BLaER1 (cell line): ENCODE measurements around the gene ANAPC5.

Experiments
- H3K27ac ChIP-seq: shearing (Covaris generic); formaldehyde crosslinking; 2 replicates; pipeline ENCODE4 v1.8.1; 2022
- H3K27me3 ChIP-seq: shearing (Covaris generic); formaldehyde crosslinking; 2 replicates; pipeline ENCODE4 v1.8.1; 2022
- H3K36me3 ChIP-seq: shearing (Covaris generic); formaldehyde crosslinking; 2 replicates; pipeline ENCODE4 v1.8.1; 2022
- H3K4me1 ChIP-seq: shearing (Covaris generic); formaldehyde crosslinking; 2 replicates; pipeline ENCODE4 v1.8.1; 2022
- H3K4me2 ChIP-seq: shearing (Covaris generic); formaldehyde crosslinking; 2 replicates; pipeline ENCODE4 v1.8.1; 2022
- H3K4me3 ChIP-seq: shearing (Covaris generic); formaldehyde crosslinking; 2 replicates; pipeline ENCODE4 v1.8.1; 2022
- H3K9ac ChIP-seq: shearing (Covaris generic); formaldehyde crosslinking; 2 replicates; pipeline ENCODE4 v1.8.1; 2022
- H3K9me3 ChIP-seq: shearing (Covaris generic); formaldehyde crosslinking; 2 replicates; pipeline ENCODE4 v1.8.1; 2022
- H4K20me1 ChIP-seq: shearing (Covaris generic); formaldehyde crosslinking; 2 replicates; pipeline ENCODE4 v1.8.1; 2022
- Cebpa-rat ChIP-seq: shearing (Covaris generic); IDR thresholded peaks from 2 replicates; pipeline ENCODE4 v1.8.1; 2022

ANAPC5 gene

GRCh38 chr12:121366063-121366459, 13.8 kb upstream of the ANAPC5 start:
- Histone ChIP-seq H4K20me1 (no peaks in the 10 kb centered on the region), H3K4me1 (no peaks in the 10 kb centered on the region), H3K4me2 (no peak overlapping the region), H3K9me3 (no peaks in the 10 kb centered on the region), H3K4me3 (no peak overlapping the region), H3K27me3 (no peaks in the 10 kb centered on the region), H3K9ac (no peak overlapping the region), H3K27ac (no peak overlapping the region), H3K36me3 (no peaks in the 10 kb centered on the region)
- no peak for TF ChIP-seq Cebpa-rat

GRCh38 chr12:121365416-121366062, 13.3 kb upstream of the ANAPC5 start:
- H3K4me3 ChIP-seq, result no peak overlapping the region
- H3K4me2 ChIP-seq, result no peak overlapping the region
- no peak overlapping the region for H3K9ac ChIP-seq

GRCh38 chr12:121364683-121365121, 12.5 kb upstream of the ANAPC5 start:
- no peaks in the 10 kb centered on the region for H3K9me3 ChIP-seq
- no peaks in the 10 kb centered on the region for H3K4me1 ChIP-seq
- H4K20me1 ChIP-seq, result no peaks in the 10 kb centered on the region
- no peak overlapping the region for H3K27ac ChIP-seq
- H3K27me3 ChIP-seq, result no peaks in the 10 kb centered on the region
- H3K4me3 ChIP-seq, result no peak overlapping the region
- H3K36me3 ChIP-seq, result no peaks in the 10 kb centered on the region
- TF ChIP-seq Cebpa-rat, result no peak
- no peak overlapping the region for H3K9ac ChIP-seq
- no peak overlapping the region for H3K4me2 ChIP-seq

More at GRCh38 chr12:121365416-121366062, 13.3 kb upstream of the ANAPC5 start:
- Histone ChIP-seq H3K27ac (no peak overlapping the region), H3K36me3 (no peaks in the 10 kb centered on the region), H4K20me1 (no peaks in the 10 kb centered on the region), H3K4me1 (no peaks in the 10 kb centered on the region), H3K9me3 (no peaks in the 10 kb centered on the region), H3K27me3 (no peaks in the 10 kb centered on the region)
- no peak for TF ChIP-seq Cebpa-rat

- no peak overlapping the region for H3K4me2 ChIP-seq
- H4K20me1 ChIP-seq, result no peaks in the 10 kb centered on the region
- H3K9ac ChIP-seq, result no peak overlapping the region
- no peak overlapping the region for H3K4me3 ChIP-seq
- peaks cover 3% of the 10 kb centered on the region for H3K4me1 ChIP-seq
- H3K9me3 ChIP-seq, result no peaks in the 10 kb centered on the region
- no peak for TF ChIP-seq Cebpa-rat
- H3K27me3 ChIP-seq, result no peaks in the 10 kb centered on the region
- no peak overlapping the region for H3K27ac ChIP-seq
- no peaks in the 10 kb centered on the region for H3K36me3 ChIP-seq
Measured at GRCh38 chr12:121358073-121358472, 5.9 kb upstream of the ANAPC5 start.

GRCh38 chr12:121357331-121357730, 5.1 kb upstream of the ANAPC5 start:
- TF ChIP-seq Cebpa-rat, result no peak

GRCh38 chr12:121356657-121357056, 4.4 kb upstream of the ANAPC5 start:
- H3K4me2 ChIP-seq, result no peak overlapping the region
- H3K9me3 ChIP-seq, result no peaks in the 10 kb centered on the region
- H3K27ac ChIP-seq, result no peak overlapping the region
- H3K4me3 ChIP-seq, result no peak overlapping the region
- no peaks in the 10 kb centered on the region for H3K27me3 ChIP-seq
- no peak overlapping the region for H3K9ac ChIP-seq
- H3K36me3 ChIP-seq, result no peaks in the 10 kb centered on the region
- H4K20me1 ChIP-seq, result no peaks in the 10 kb centered on the region
- peaks cover 7% of the 10 kb centered on the region for H3K4me1 ChIP-seq
- no peak for TF ChIP-seq Cebpa-rat

More at GRCh38 chr12:121357331-121357730, 5.1 kb upstream of the ANAPC5 start:
- Histone ChIP-seq H3K27me3 (no peaks in the 10 kb centered on the region), H3K9ac (no peak overlapping the region), H3K9me3 (no peaks in the 10 kb centered on the region), H4K20me1 (no peaks in the 10 kb centered on the region), H3K4me1 (peaks cover 7% of the 10 kb centered on the region), H3K36me3 (no peaks in the 10 kb centered on the region), H3K4me3 (no peak overlapping the region), H3K27ac (no peak overlapping the region), H3K4me2 (no peak overlapping the region)

- Histone ChIP-seq H3K4me3 (no peak overlapping the region), H3K9me3 (no peaks in the 10 kb centered on the region), H3K36me3 (no peaks in the 10 kb centered on the region), H3K9ac (no peak overlapping the region), H3K4me1 (peaks cover 14% of the 10 kb centered on the region), H3K27me3 (no peaks in the 10 kb centered on the region), H3K4me2 (no peak overlapping the region), H3K27ac (no peak overlapping the region), H4K20me1 (peaks cover 7% of the 10 kb centered on the region)
- no peak for TF ChIP-seq Cebpa-rat
Measured at GRCh38 chr12:121355818-121356217, 3.6 kb upstream of the ANAPC5 start.

- Histone ChIP-seq H3K9ac (peak overlapping the region; percentile 91), H4K20me1 (peaks cover 38% of the 10 kb centered on the region), H3K27me3 (no peaks in the 10 kb centered on the region), H3K27ac (0 out of 2 replicates have a peak overlapping the region, but pooled peaks have one; percentile 48), H3K4me2 (peak overlapping the region; percentile 81), H3K4me1 (peaks cover 27% of the 10 kb centered on the region), H3K36me3 (peaks cover 17% of the 10 kb centered on the region), H3K9me3 (no peaks in the 10 kb centered on the region), H3K4me3 (peak overlapping the region; percentile 90)
- no peak for TF ChIP-seq Cebpa-rat
Measured at GRCh38 chr12:121352682-121353018, 439 bp upstream of the ANAPC5 start.

GRCh38 chr12:121346747-121347146, 5.5 kb downstream of the ANAPC5 start:
- H3K36me3 ChIP-seq, result peaks cover 74% of the 10 kb centered on the region
- H3K27me3 ChIP-seq, result no peaks in the 10 kb centered on the region
- H3K4me2 ChIP-seq, result no peak overlapping the region
- peaks cover 84% of the 10 kb centered on the region for H4K20me1 ChIP-seq
- no peak overlapping the region for H3K9ac ChIP-seq
- no peak overlapping the region for H3K4me3 ChIP-seq
- peaks cover 20% of the 10 kb centered on the region for H3K4me1 ChIP-seq
- H3K9me3 ChIP-seq, result no peaks in the 10 kb centered on the region
- H3K27ac ChIP-seq, result no peak overlapping the region
- TF ChIP-seq Cebpa-rat, result no peak

- peaks cover 89% of the 10 kb centered on the region for H3K36me3 ChIP-seq
- H3K27ac ChIP-seq, result no peak overlapping the region
- H3K4me2 ChIP-seq, result no peak overlapping the region
- peaks cover 77% of the 10 kb centered on the region for H4K20me1 ChIP-seq
- TF ChIP-seq Cebpa-rat, result no peak
- peak overlapping the region; percentile 41; the same call in 1 of the 2 replicates for H3K9ac ChIP-seq
- H3K4me3 ChIP-seq, result no peak overlapping the region
- H3K27me3 ChIP-seq, result no peaks in the 10 kb centered on the region
- no peaks in the 10 kb centered on the region for H3K9me3 ChIP-seq
- H3K4me1 ChIP-seq, result peaks cover 8% of the 10 kb centered on the region
Measured at GRCh38 chr12:121345151-121345815, 6.9 kb downstream of the ANAPC5 start.
